H9 (cell line): Measurements from ENCODE around the gene PDXP. TPM values are rescaled to one million over a fixed set of nuclear protein-coding genes. Genes with fewer than 3 reads are reported as not detected.

Experiments
- DNase-seq: peaks from one replicate; pipeline ENCODE4 v3.0.0-alpha.2; 2017
- H2AFZ ChIP-seq: one replicate; pipeline ENCODE4 v1.6.1; 2013; ENCODE audit warnings: mild to moderate bottlenecking, low read length, control low read depth, moderate library complexity
- H2AK5ac ChIP-seq: 2 replicates; pipeline ENCODE4 v1.6.1; 2013; ENCODE audit warnings: low read length, control low read depth, mixed read lengths; ENCODE audit not compliant: insufficient read length
- H2BK120ac ChIP-seq: one replicate; pipeline ENCODE4 v1.6.1; 2013; ENCODE audit warnings: low read depth, mild to moderate bottlenecking, low read length, control low read depth, inconsistent platforms; ENCODE audit not compliant: poor library complexity, severe bottlenecking
- H2BK12ac ChIP-seq: 2 replicates; pipeline ENCODE4 v1.6.1; 2013; ENCODE audit warnings: low read length, control low read depth, mixed read lengths, low read depth; ENCODE audit not compliant: insufficient read length
- H2BK15ac ChIP-seq: 2 replicates; pipeline ENCODE4 v1.6.1; 2013; ENCODE audit warnings: low read depth, low read length, control low read depth
- H2BK20ac ChIP-seq: one replicate; pipeline ENCODE4 v1.6.1; 2013; ENCODE audit warnings: low read depth, mild to moderate bottlenecking, low read length, control low read depth, inconsistent platforms; ENCODE audit not compliant: poor library complexity, severe bottlenecking
- H2BK5ac ChIP-seq: 2 replicates; pipeline ENCODE4 v1.6.1; 2013; ENCODE audit warnings: low read length, control low read depth, mixed read lengths; ENCODE audit not compliant: insufficient read length
- H3K14ac ChIP-seq: 2 replicates; pipeline ENCODE4 v1.6.1; 2013; ENCODE audit warnings: low read length, control low read depth; ENCODE audit not compliant: insufficient read depth
- H3K18ac ChIP-seq: 2 replicates; pipeline ENCODE4 v1.6.1; 2013; ENCODE audit warnings: low read depth, mild to moderate bottlenecking, mixed read lengths, low read length, control low read depth; ENCODE audit not compliant: insufficient read length
- H3K23ac ChIP-seq: 2 replicates; pipeline ENCODE4 v1.6.1; 2013; ENCODE audit warnings: low read length, control low read depth, mixed read lengths, low read depth; ENCODE audit not compliant: insufficient read length
- H3K23me2 ChIP-seq: 2 replicates; pipeline ENCODE4 v1.6.1; 2013; ENCODE audit warnings: low read depth, mild to moderate bottlenecking, mixed read lengths, low read length, control low read depth; ENCODE audit not compliant: insufficient read length, poor library complexity, severe bottlenecking
- H3K27ac ChIP-seq: 2 replicates; pipeline ENCODE4 v1.5.1; 2013; ENCODE audit warnings: low read length, control low read depth, mixed read lengths, low read depth; ENCODE audit not compliant: insufficient read length
- H3K27me3 ChIP-seq: 2 replicates; pipeline ENCODE4 v1.6.1; 2013; ENCODE audit warnings: low read length, control low read depth, inconsistent platforms; ENCODE audit not compliant: insufficient read depth
- H3K4ac ChIP-seq: 2 replicates; pipeline ENCODE4 v1.6.1; 2013; ENCODE audit warnings: low read depth, mild to moderate bottlenecking, control low read depth, inconsistent platforms, low read length, moderate library complexity
- H3K4me1 ChIP-seq: 2 replicates; pipeline ENCODE4 v1.6.1; 2013; ENCODE audit warnings: low read length, control low read depth, inconsistent platforms; ENCODE audit not compliant: insufficient read depth
- H3K4me2 ChIP-seq: 2 replicates; pipeline ENCODE4 v1.6.1; 2013; ENCODE audit warnings: low read length, control low read depth, mixed read lengths; ENCODE audit not compliant: insufficient read length, insufficient read depth
- H3K56ac ChIP-seq: 2 replicates; pipeline ENCODE4 v1.6.1; 2013; ENCODE audit warnings: low read depth, mild to moderate bottlenecking, mixed read lengths, low read length, control low read depth; ENCODE audit not compliant: insufficient read length
- H3K79me1 ChIP-seq: 2 replicates; pipeline ENCODE4 v1.6.1; 2013; ENCODE audit warnings: low read depth, mild to moderate bottlenecking, moderate library complexity, low read length, control low read depth, inconsistent platforms; ENCODE audit not compliant: insufficient read depth, poor library complexity, severe bottlenecking
- H3K79me2 ChIP-seq: 2 replicates; pipeline ENCODE4 v1.6.1; 2013; ENCODE audit warnings: low read length, control low read depth, inconsistent platforms; ENCODE audit not compliant: insufficient read depth
- H3K9ac ChIP-seq: 2 replicates; pipeline ENCODE4 v1.6.1; 2013; ENCODE audit warnings: low read length, control low read depth, mixed read lengths; ENCODE audit not compliant: insufficient read length; ENCODE audit errors: extremely low read depth
- H3K9me3 ChIP-seq: one replicate; pipeline ENCODE4 v1.6.1; 2013; ENCODE audit warnings: low read depth, low read length, inconsistent platforms; ENCODE audit not compliant: control insufficient read depth
- H3T11ph ChIP-seq: one replicate; pipeline ENCODE4 v1.6.1; 2013; ENCODE audit warnings: mild to moderate bottlenecking, low read length, control low read depth, inconsistent platforms
- H4K20me1 ChIP-seq: one replicate; pipeline ENCODE4 v1.6.1; 2013; ENCODE audit not compliant: control insufficient read depth, insufficient read length, insufficient read depth
- H4K5ac ChIP-seq: 2 replicates; pipeline ENCODE4 v1.6.1; 2013; ENCODE audit warnings: low read depth, mild to moderate bottlenecking, mixed read lengths, low read length, control low read depth; ENCODE audit not compliant: insufficient read length
- H4K8ac ChIP-seq: replicated peaks from 2 replicates; pipeline ENCODE4 v1.6.1; 2013; ENCODE audit warnings: low read length, control low read depth, mixed read lengths, low read depth; ENCODE audit not compliant: insufficient read length
- H4K91ac ChIP-seq: 2 replicates; pipeline ENCODE4 v1.6.1; 2013; ENCODE audit warnings: low read depth, mild to moderate bottlenecking, moderate library complexity, mixed read lengths, low read length, control low read depth; ENCODE audit not compliant: insufficient read length
- H3K27ac Mint-ChIP-seq, 3 experiments: 2 replicates in 2 of 3; 3 replicates in 1 of 3; pipeline ENCODE4 v1.8.0; 2020 to 2021; ENCODE audit warnings: mixed read lengths in 3 of 3, mild to moderate bottlenecking in 1 of 3, moderate library complexity in 1 of 3
- H3K27me3 Mint-ChIP-seq: 2 replicates; pipeline ENCODE4 v1.8.0; 2021; ENCODE audit warnings: low read depth, mild to moderate bottlenecking, moderate library complexity, mixed read lengths
- H3K36me3 Mint-ChIP-seq, 3 experiments: 2 replicates in 2 of 3; 3 replicates in 1 of 3; pipeline ENCODE4 v1.8.0; 2020 to 2021; ENCODE audit warnings: low read depth in 3 of 3, mixed read lengths in 3 of 3; ENCODE audit not compliant: insufficient read depth in 1 of 3
- H3K4me1 Mint-ChIP-seq, 2 experiments: 2 replicates each; pipeline ENCODE4 v1.8.0; 2020; ENCODE audit warnings: mixed read lengths in 2 of 2
- H3K4me3 Mint-ChIP-seq, 2 experiments: 2 replicates in 1 of 2; 3 replicates in 1 of 2; pipeline ENCODE4 v1.8.0; 2020 to 2021; ENCODE audit warnings: mild to moderate bottlenecking in 2 of 2, mixed read lengths in 2 of 2, moderate library complexity in 1 of 2
- H3K9me3 Mint-ChIP-seq, 2 experiments: 2 replicates in 1 of 2; 3 replicates in 1 of 2; pipeline ENCODE4 v1.8.0; 2020; ENCODE audit warnings: mild to moderate bottlenecking in 2 of 2, mixed read lengths in 2 of 2, moderate library complexity in 1 of 2
- WGBS: extraction: QIAGEN DNeasy Blood & Tissue Kit; methylation state at CpG from one replicate; pipeline ENCODE4 v1.1.7; 2013; ENCODE audit warnings: missing lambda C conversion rate, low lambda C conversion rate, mixed read lengths; ENCODE audit not compliant: insufficient read length; ENCODE audit errors: extremely low coverage; 5-methylcytosine and 5-hydroxymethylcytosine counted together
- total RNA-seq: library from RNA; stranded (reverse); gene quantifications from 2 replicates; pipeline ENCODE4 v1.2.1, GENCODE V29; 2021
- TF ChIP-seq, protein P1 (sequence below): fragments of 200-600 bp; sonication (generic); conservative IDR thresholded peaks from 3 replicates; pipeline ENCODE4 v1.8.0; 2021; ENCODE audit warnings: antibody characterized with exemption, mild to moderate bottlenecking

The PDXP gene
- total RNA-seq, 1 experiment from 2014 or later, result 41.0 TPM

DNA sequence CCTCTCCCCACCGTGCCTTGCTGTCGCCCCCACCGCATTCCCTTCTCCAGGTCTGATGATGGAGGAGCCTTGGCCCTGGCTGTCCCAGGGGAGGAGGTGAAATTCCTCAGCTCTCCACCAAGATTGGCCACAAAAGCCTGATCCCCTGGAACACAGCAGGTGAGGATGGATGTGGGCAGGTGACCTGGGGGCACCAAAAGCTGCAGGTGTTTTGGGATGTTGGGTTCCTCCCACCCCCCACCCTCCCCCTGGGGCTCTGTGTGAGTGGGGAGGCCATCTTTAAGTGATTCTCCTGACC is 39.0 kb downstream of the PDXP start:
- Mint-ChIP-seq H3K36me3 (peaks cover 14 to 42% (median 40%) of the 10 kb centered on the region in 3 experiments), H3K27ac (peak overlapping the region in 1 of 3 experiments; percentile 31; a peak in 1 of 7 replicates), H3K4me1 (peaks cover 11 to 12% of the 10 kb centered on the region in 2 experiments), H3K9me3 (no peaks in the 10 kb centered on the region), H3K4me3 (peak overlapping the region; percentile 86 to 97), H3K27me3 (peaks cover 1% of the 10 kb centered on the region)
- Histone ChIP-seq H3K4ac (no peak overlapping the region), H3K27me3 (no peaks in the 10 kb centered on the region), H3K27ac (no peak overlapping the region), H3K9me3 (no peaks in the 10 kb centered on the region), H3K18ac (no peak overlapping the region), H3T11ph (no peak overlapping the region), H2BK20ac (no peak overlapping the region), H3K4me2 (peak overlapping the region; percentile 66), H3K79me2 (no peaks in the 10 kb centered on the region), H2BK120ac (no peak overlapping the region), H3K4me1 (peaks cover 2% of the 10 kb centered on the region; the same call in 1 of the 2 replicates), H2AK5ac (no peak overlapping the region), H2BK5ac (no peak overlapping the region), H4K5ac (no peak overlapping the region), H3K79me1 (no peaks in the 10 kb centered on the region), H2BK15ac (no peak overlapping the region), H3K14ac (0 out of 2 replicates have a peak overlapping the region, but pooled peaks have one; percentile 5), H3K23me2 (no peaks in the 10 kb centered on the region), H3K9ac (no peak overlapping the region), H3K23ac (no peak overlapping the region), H3K56ac (no peak overlapping the region), H4K20me1 (no peaks in the 10 kb centered on the region), H2AFZ (no peak overlapping the region), H4K8ac (no peak overlapping the region), H4K91ac (no peak overlapping the region), H2BK12ac (no peak overlapping the region)
- no CpG with 5 or more reads among the region's 3 CpGs for WGBS
- TF ChIP-seq, protein P1, sequence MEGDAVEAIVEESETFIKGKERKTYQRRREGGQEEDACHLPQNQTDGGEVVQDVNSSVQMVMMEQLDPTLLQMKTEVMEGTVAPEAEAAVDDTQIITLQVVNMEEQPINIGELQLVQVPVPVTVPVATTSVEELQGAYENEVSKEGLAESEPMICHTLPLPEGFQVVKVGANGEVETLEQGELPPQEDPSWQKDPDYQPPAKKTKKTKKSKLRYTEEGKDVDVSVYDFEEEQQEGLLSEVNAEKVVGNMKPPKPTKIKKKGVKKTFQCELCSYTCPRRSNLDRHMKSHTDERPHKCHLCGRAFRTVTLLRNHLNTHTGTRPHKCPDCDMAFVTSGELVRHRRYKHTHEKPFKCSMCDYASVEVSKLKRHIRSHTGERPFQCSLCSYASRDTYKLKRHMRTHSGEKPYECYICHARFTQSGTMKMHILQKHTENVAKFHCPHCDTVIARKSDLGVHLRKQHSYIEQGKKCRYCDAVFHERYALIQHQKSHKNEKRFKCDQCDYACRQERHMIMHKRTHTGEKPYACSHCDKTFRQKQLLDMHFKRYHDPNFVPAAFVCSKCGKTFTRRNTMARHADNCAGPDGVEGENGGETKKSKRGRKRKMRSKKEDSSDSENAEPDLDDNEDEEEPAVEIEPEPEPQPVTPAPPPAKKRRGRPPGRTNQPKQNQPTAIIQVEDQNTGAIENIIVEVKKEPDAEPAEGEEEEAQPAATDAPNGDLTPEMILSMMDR, result no peak; the same call in 2 of the 3 replicates
- DNase-seq, result peak; percentile 62
